ENCODE data around the gene IRX3.

GRCh38 chr16:54253118-54253517 lies 33.5 kb downstream of the IRX3 start:
- TF ChIP-seq CTCF (conservative IDR thresholded peaks at IDR 0.05; ENCODE audit: low read depth, low read length), result no peak
- TF ChIP-seq EZH2phosphoT487 (IDR thresholded peaks at IDR 0.05; ENCODE audit: borderline replicate concordance, low read length), result no peak
- no peak for TF ChIP-seq EZH2 (IDR thresholded peaks at IDR 0.05; ENCODE audit: low read length, unreplicated experiment)
